Keratinocyte (primary cell): ENCODE data around the gene PTGDR.

ENCODE experiments used
- CTCF ChIP-seq, 3 experiments: IDR thresholded peaks in 1 of 3; conservative IDR thresholded peaks in 1 of 3; optimal IDR thresholded peaks in 1 of 3; 2 replicates in 2 of 3; 3 replicates in 1 of 3; pipeline versions ENCODE3 to v1.5.1; 2011; ENCODE audit warnings: low read length in 3 of 3, mild to moderate bottlenecking in 3 of 3, moderate library complexity in 2 of 3, control low read depth in 1 of 3, inconsistent platforms in 1 of 3; ENCODE audit not compliant: insufficient read depth in 2 of 3; ENCODE audit errors: extremely low read depth in 1 of 3
- EZH2 ChIP-seq: IDR thresholded peaks from one replicate; pipeline ENCODE4 v1.6.1; 2012; ENCODE audit warnings: inconsistent platforms, mild to moderate bottlenecking, low read length, moderate library complexity

GRCh38 chr14:52266179-52266578, 1.3 kb upstream of the PTGDR start:
- TF ChIP-seq CTCF (optimal IDR thresholded peaks at IDR 0.05 in 1 of 3, IDR thresholded peaks at IDR 0.05 in 1 of 3, conservative IDR thresholded peaks at IDR 0.05 in 1 of 3; ENCODE audit: extremely low read depth in 1 of 3, insufficient read depth in 2 of 3, low read length in 3 of 3): no peak
- TF ChIP-seq EZH2: no peak
